H1 (cell line): ENCODE measurements around the gene CNOT1. TPM values are rescaled to one million over a fixed set of nuclear protein-coding genes. Genes with fewer than 3 reads are reported as not detected.

Experiments
- ASH2L ChIP-seq: fragments of 200-600, 300-600 bp; sonication (generic); IDR thresholded peaks from one replicate; pipeline ENCODE4 v1.7.1; 2017; ENCODE audit warnings: low read length
- BACH1 ChIP-seq: IDR thresholded peaks from 2 replicates; pipeline ENCODE4 v1.6.1; 2012; ENCODE audit warnings: low read length, improper control_type of control experiment
- BRCA1 ChIP-seq: IDR thresholded peaks from 2 replicates; pipeline ENCODE4 v1.6.1; 2012; ENCODE audit warnings: low read depth, low read length, improper control_type of control experiment
- EGR1 ChIP-seq: IDR thresholded peaks from 2 replicates; pipeline ENCODE4 v1.6.1; 2011; ENCODE audit warnings: low read depth, low read length, borderline replicate concordance
- EP300 ChIP-seq, 2 experiments: IDR thresholded peaks; 1 replicate in 1 of 2; 2 replicates in 1 of 2; pipeline ENCODE4 v1.6.1; 2011 to 2012; ENCODE audit warnings: low read depth in 2 of 2, low read length in 2 of 2, mild to moderate bottlenecking in 2 of 2, borderline replicate concordance in 1 of 2, inconsistent platforms in 1 of 2, moderate library complexity in 1 of 2
- FOSL1 ChIP-seq: IDR thresholded peaks from 2 replicates; pipeline ENCODE4 v1.6.1; 2011; ENCODE audit warnings: mild to moderate bottlenecking, low read depth, low read length, moderate library complexity; ENCODE audit not compliant: insufficient read depth
- PHF8 ChIP-seq: fragments of 200-600 bp; sonication (generic); conservative IDR thresholded peaks from 2 replicates; pipeline ENCODE4 v1.7.1; 2012; ENCODE audit warnings: low read depth, mild to moderate bottlenecking, inconsistent platforms, low read length, moderate library complexity
- POU5F1 ChIP-seq: IDR thresholded peaks from 2 replicates; pipeline ENCODE4 v1.6.1; 2011; ENCODE audit warnings: low read depth, mild to moderate bottlenecking, low read length, moderate library complexity
- SIN3A ChIP-seq, 2 experiments: IDR thresholded peaks in 1 of 2; conservative IDR thresholded peaks in 1 of 2; 2 replicates each; pipeline ENCODE4 v1.6.1; 2011 to 2012; ENCODE audit warnings: low read length in 2 of 2, improper control_type of control experiment in 1 of 2, low read depth in 1 of 2, mild to moderate bottlenecking in 1 of 2
- SP2 ChIP-seq: IDR thresholded peaks from 2 replicates; pipeline ENCODE4 v1.6.1; 2012; ENCODE audit warnings: mild to moderate bottlenecking, low read length, inconsistent platforms
- TAF1 ChIP-seq: IDR thresholded peaks from 2 replicates; pipeline ENCODE4 v1.6.1; 2011; ENCODE audit warnings: mild to moderate bottlenecking, low read depth, low read length
- TEAD4 ChIP-seq: IDR thresholded peaks from 2 replicates; pipeline ENCODE4 v1.6.1; 2012; ENCODE audit warnings: low read depth, low read length, inconsistent platforms, mixed read lengths
- ZNF274 ChIP-seq: IDR thresholded peaks from 2 replicates; pipeline ENCODE4 v1.7.0; 2012; ENCODE audit warnings: low read length, borderline replicate concordance; ENCODE audit errors: extremely low read depth
- polyA plus RNA-seq, 7 experiments: library from polyadenylated mRNA; depleted of rRNA in 3 of 7; stranded (reverse) in 5 of 7; unstranded in 2 of 7; fragments of >200 nt in 5 of 7; fragments of 200-250 nt in 2 of 7; gene quantifications; 1 replicate in 5 of 7; 2 replicates in 1 of 7; 4 replicates in 1 of 7; pipeline versions ENCODE4 v1.2.1 to v1.2.3, GENCODE V29; 2011 to 2013; ENCODE audit warnings: missing spikeins in 2 of 7, mixed read lengths in 2 of 7
- total RNA-seq: library from RNA; stranded (reverse); fragmentation: NEBNext Ultra II Directional; extraction: Animal tissue kit (Norgen Biotek cat#: 25700); gene quantifications from 2 replicates; pipeline ENCODE4 v1.2.1, GENCODE V29; 2021
- TF ChIP-seq, protein P1 (sequence below): IDR thresholded peaks from 2 replicates; pipeline ENCODE4 v1.6.1; 2012; ENCODE audit warnings: low read length, inconsistent platforms
- TF ChIP-seq, protein P2 (sequence below), 3 experiments: IDR thresholded peaks; 1 replicate in 2 of 3; 2 replicates in 1 of 3; pipeline versions ENCODE4 v1.5.1 to v1.6.1; 2011; ENCODE audit warnings: low read length in 3 of 3, mild to moderate bottlenecking in 3 of 3, inconsistent platforms in 2 of 3, low read depth in 1 of 3, moderate library complexity in 1 of 3; ENCODE audit not compliant: insufficient read depth in 1 of 3; ENCODE audit errors: control extremely low read depth in 1 of 3
- TF ChIP-seq, protein P3 (sequence below): IDR thresholded peaks from 2 replicates; pipeline ENCODE4 v1.6.1; 2011; ENCODE audit warnings: low read length, improper control_type of control experiment

CNOT1 gene
- total and polyA plus RNA-seq, 2 of the 8 experiments (the other 6 are each of a cell fraction or from before 2014, with no cell fraction given): 306 to 319 TPM

DNA sequence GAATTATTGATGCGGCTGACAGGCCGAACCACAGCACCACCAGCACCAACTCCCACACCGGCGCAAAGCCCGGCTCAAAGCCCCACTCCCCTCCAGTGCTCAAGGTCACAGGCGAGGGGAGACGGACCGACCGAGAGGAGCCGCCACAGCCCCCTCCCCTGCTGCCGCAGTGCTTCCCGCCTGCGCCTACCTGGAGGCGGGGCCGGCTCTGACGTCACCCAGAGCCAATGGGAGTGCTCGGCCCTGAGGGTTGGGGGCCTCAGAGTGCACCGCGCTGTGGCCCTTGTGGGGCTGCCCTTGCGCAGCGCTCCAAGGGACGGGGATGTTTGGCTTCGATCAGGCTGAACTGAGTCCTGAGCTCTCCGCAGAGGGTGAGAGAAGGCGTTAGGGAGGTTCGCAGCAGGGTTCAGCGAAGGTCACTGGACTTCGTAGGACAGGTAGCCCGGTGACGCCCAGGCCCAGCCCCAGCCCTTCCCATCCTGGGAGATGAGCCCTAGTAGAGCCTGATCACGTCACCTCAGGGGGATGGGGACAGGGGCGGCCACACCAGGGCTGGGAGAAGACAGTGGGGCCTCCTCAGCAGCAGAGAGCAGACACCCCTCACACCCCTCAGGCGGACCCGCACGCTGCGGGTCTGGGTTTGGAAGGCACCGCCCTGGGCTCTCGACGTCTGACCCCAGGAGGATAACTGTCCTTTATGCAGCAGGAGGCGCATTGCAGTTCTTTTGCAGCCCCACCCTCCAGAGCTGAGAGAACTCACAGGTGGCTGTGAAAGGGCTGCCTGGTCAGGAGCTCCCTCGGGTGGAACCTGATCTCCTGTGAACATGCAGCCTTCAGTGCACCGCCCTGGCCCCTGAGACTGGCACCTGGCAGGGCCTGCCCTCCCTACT lies 128.1 kb downstream of the CNOT1 start (continued):
- TF ChIP-seq BRCA1 (no peak), ZNF274 (no peak), EP300 (IDR thresholded peaks at IDR 0.05; ENCODE audit: borderline replicate concordance in 1 of 2, low read depth in 2 of 2, low read length in 2 of 2) (0 out of 3 replicates have a peak, but pooled peaks of 1 of the 2 experiments have one; percentile 28), PHF8 (peak; percentile 53; the same call in 1 of the 2 replicates), FOSL1 (no peak), TEAD4 (no peak), ASH2L (peak; percentile 46), POU5F1 (no peak), EGR1 (no peak), SP2 (no peak), SIN3A (conservative IDR thresholded peaks at IDR 0.05 in 1 of 2, IDR thresholded peaks at IDR 0.05 in 1 of 2; ENCODE audit: low read depth in 1 of 2, low read length in 2 of 2) (peak; percentile 70 to 77; a peak in 3 of 4 replicates), BACH1 (no peak), TAF1 (peak; percentile 76)
- TF ChIP-seq, protein P1, sequence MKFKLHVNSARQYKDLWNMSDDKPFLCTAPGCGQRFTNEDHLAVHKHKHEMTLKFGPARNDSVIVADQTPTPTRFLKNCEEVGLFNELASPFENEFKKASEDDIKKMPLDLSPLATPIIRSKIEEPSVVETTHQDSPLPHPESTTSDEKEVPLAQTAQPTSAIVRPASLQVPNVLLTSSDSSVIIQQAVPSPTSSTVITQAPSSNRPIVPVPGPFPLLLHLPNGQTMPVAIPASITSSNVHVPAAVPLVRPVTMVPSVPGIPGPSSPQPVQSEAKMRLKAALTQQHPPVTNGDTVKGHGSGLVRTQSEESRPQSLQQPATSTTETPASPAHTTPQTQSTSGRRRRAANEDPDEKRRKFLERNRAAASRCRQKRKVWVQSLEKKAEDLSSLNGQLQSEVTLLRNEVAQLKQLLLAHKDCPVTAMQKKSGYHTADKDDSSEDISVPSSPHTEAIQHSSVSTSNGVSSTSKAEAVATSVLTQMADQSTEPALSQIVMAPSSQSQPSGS: peak; percentile 95
- TF ChIP-seq, protein P2, sequence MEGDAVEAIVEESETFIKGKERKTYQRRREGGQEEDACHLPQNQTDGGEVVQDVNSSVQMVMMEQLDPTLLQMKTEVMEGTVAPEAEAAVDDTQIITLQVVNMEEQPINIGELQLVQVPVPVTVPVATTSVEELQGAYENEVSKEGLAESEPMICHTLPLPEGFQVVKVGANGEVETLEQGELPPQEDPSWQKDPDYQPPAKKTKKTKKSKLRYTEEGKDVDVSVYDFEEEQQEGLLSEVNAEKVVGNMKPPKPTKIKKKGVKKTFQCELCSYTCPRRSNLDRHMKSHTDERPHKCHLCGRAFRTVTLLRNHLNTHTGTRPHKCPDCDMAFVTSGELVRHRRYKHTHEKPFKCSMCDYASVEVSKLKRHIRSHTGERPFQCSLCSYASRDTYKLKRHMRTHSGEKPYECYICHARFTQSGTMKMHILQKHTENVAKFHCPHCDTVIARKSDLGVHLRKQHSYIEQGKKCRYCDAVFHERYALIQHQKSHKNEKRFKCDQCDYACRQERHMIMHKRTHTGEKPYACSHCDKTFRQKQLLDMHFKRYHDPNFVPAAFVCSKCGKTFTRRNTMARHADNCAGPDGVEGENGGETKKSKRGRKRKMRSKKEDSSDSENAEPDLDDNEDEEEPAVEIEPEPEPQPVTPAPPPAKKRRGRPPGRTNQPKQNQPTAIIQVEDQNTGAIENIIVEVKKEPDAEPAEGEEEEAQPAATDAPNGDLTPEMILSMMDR (IDR thresholded peaks at IDR 0.05; ENCODE audit: control extremely low read depth in 1 of 3, insufficient read depth in 1 of 3, low read depth in 1 of 3, low read length in 3 of 3): peak in 1 of 3 experiments; percentile 12; a peak in 1 of 4 replicates
- TF ChIP-seq, protein P3, sequence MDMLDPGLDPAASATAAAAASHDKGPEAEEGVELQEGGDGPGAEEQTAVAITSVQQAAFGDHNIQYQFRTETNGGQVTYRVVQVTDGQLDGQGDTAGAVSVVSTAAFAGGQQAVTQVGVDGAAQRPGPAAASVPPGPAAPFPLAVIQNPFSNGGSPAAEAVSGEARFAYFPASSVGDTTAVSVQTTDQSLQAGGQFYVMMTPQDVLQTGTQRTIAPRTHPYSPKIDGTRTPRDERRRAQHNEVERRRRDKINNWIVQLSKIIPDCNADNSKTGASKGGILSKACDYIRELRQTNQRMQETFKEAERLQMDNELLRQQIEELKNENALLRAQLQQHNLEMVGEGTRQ: 0 out of 2 replicates have a peak, but pooled peaks have one; percentile 20
